ENCODE results near the gene ARID1B. TPM values are rescaled to one million over a fixed set of nuclear protein-coding genes. Genes with fewer than 3 reads are reported as not detected.

Gene ARID1B
- total RNA-seq, 1 donor from 2014 or later, result 248 TPM

GRCh38 chr6:156902782-156903181 lies 125.6 kb downstream of the ARID1B start:
- H3K9me3 Mint-ChIP-seq, result no peaks in the 10 kb centered on the region
- ChIA-PET POLR2A (no interaction called here), CTCF (no interaction called here)
- no peak overlapping the region for H3K27ac Mint-ChIP-seq
- H3K4me3 Mint-ChIP-seq, result no peak overlapping the region
- no peaks in the 10 kb centered on the region for H3K27me3 Mint-ChIP-seq
- TF ChIP-seq, protein P1, sequence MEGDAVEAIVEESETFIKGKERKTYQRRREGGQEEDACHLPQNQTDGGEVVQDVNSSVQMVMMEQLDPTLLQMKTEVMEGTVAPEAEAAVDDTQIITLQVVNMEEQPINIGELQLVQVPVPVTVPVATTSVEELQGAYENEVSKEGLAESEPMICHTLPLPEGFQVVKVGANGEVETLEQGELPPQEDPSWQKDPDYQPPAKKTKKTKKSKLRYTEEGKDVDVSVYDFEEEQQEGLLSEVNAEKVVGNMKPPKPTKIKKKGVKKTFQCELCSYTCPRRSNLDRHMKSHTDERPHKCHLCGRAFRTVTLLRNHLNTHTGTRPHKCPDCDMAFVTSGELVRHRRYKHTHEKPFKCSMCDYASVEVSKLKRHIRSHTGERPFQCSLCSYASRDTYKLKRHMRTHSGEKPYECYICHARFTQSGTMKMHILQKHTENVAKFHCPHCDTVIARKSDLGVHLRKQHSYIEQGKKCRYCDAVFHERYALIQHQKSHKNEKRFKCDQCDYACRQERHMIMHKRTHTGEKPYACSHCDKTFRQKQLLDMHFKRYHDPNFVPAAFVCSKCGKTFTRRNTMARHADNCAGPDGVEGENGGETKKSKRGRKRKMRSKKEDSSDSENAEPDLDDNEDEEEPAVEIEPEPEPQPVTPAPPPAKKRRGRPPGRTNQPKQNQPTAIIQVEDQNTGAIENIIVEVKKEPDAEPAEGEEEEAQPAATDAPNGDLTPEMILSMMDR (IDR thresholded peaks at IDR 0.05), result no peak
- peaks cover 41% of the 10 kb centered on the region for H3K4me1 Mint-ChIP-seq
- DNase-seq (no peak), ATAC-seq (ENCODE audit: low read depth) (no peak)
- peaks cover 42% of the 10 kb centered on the region for H3K36me3 Mint-ChIP-seq (ENCODE audit: low read depth)
- intact Hi-C loops (cut with micrococcal nuclease), result no loop called here

DNA sequence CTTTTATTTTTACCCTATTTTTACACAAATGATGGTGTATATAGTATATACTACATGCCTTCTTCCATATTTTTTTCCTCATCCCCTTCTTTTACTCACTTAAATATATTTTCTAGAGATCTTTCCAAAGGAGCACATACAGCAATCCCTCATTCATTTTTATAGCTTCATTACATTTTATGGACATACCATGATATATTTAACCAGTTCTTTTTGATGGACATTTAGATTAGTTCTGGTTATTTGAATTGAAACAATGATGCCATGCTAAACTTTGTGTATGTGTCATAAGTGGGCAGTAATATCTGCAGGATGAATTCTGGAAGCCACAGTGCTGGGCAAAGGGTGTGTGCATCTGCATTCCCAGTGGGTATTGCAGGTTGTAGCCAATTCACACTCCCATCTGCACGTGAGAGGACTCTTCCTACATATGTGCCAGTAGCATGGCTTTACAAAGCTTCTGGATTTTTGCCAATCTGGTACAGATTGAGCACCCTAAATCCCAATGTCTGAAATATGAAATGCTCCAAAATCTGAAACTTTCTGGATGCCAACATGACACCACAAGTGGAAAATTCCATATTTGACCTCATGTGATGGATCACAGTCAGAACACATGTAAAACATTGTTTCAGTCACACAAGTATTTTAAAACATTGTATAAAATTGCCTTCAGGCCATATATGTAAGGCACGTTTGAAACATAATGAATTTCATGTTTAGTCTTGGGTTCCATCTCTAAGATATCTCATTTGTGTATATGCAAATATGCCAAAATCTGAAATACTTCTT lies 127.2 kb downstream of the ARID1B start:
- no peak for ATAC-seq (ENCODE audit: low read depth)
- Mint-ChIP-seq H3K36me3 (ENCODE audit: low read depth) (peaks cover 48% of the 10 kb centered on the region), H3K4me1 (peaks cover 35% of the 10 kb centered on the region), H3K4me3 (no peak overlapping the region), H3K27ac (no peak overlapping the region), H3K9me3 (no peaks in the 10 kb centered on the region), H3K27me3 (no peaks in the 10 kb centered on the region)
- TF ChIP-seq, protein P1 (IDR thresholded peaks at IDR 0.05), result no peak
- CTCF ChIA-PET, result no interaction called here
- intact Hi-C loops (cut with micrococcal nuclease), result no loop called here
- DNase-seq, result no peak
- POLR2A ChIA-PET, result no interaction called here

GRCh38 chr6:156905801-156906200 lies 128.6 kb downstream of the ARID1B start:
- Mint-ChIP-seq H3K4me1 (peaks cover 34% of the 10 kb centered on the region), H3K9me3 (no peaks in the 10 kb centered on the region), H3K27me3 (no peaks in the 10 kb centered on the region), H3K36me3 (ENCODE audit: low read depth) (peaks cover 53% of the 10 kb centered on the region), H3K27ac (no peak overlapping the region), H3K4me3 (no peak overlapping the region)
- DNase-seq, result no peak
- POLR2A ChIA-PET, result interaction anchor here (0.8 kb wide), 1 partner anchor 116 kb away, joined by 4 read pairs; no protein-coding TSS in a partner anchor
- TF ChIP-seq, protein P1 (IDR thresholded peaks at IDR 0.05), result no peak
- intact Hi-C loops (cut with micrococcal nuclease), result loop anchor here (5.0 kb wide), 1 partner anchor 42 kb away; no protein-coding TSS in a partner anchor
- no peak for ATAC-seq (ENCODE audit: low read depth)
- CTCF ChIA-PET, result no interaction called here

- DNase-seq (no peak), ATAC-seq (ENCODE audit: low read depth) (no peak)
- Mint-ChIP-seq H3K9me3 (no peaks in the 10 kb centered on the region), H3K27ac (no peak overlapping the region), H3K4me3 (no peak overlapping the region), H3K36me3 (ENCODE audit: low read depth) (peaks cover 47% of the 10 kb centered on the region), H3K27me3 (no peaks in the 10 kb centered on the region), H3K4me1 (peaks cover 35% of the 10 kb centered on the region)
- POLR2A ChIA-PET, result no interaction called here
- intact Hi-C loops (cut with micrococcal nuclease), result loop anchor here (5.0 kb wide), 1 partner anchor 41 kb away; no protein-coding TSS in a partner anchor
- CTCF ChIA-PET, result no interaction called here
- TF ChIP-seq, protein P1 (IDR thresholded peaks at IDR 0.05), result no peak
These were observed 129.3 kb downstream of the ARID1B start for GRCh38 chr6:156906451-156906850.

DNA sequence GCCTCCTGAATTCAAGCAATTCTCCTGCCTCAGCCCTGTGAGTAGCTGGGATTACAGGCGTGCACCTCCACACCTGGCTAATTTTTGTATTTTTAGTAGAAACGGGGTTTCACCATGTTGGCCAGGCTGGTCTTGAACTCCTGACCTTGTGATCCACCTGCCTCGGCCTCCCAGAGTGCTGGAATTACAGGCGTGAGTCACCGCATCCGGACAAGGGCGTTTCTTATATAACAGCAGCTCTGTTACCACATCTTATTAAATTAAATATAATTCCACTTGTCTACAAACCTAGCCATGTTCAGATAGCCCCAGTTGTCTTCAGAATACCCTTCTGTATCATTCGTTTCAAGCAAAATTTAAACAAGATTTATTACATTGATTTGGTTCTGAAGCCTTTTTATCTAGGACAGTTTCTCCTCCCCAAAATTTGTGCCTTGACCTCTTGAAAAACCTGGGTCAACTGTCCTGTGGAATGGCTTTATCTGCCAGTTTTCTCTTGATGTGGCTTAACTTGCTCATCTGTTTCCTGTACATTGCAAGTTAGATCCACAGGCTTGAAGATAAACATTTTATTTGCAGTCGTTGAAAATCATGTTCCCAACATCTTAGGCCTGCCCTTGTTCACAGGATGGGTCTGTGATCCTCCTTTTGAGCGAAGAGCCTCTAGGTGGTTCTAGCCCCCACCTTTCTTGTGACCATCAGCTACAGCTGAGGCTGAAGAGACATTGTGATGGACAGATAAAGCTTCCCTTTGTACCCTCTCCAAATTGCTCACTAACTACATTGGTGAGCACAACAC lies 132.2 kb downstream of the ARID1B start:
- DNase-seq (no peak), ATAC-seq (ENCODE audit: low read depth) (no peak)
- H3K4me1 Mint-ChIP-seq, result peaks cover 55% of the 10 kb centered on the region
- no peak overlapping the region for H3K4me3 Mint-ChIP-seq
- CTCF ChIA-PET, result no interaction called here
- peaks cover 35% of the 10 kb centered on the region for H3K36me3 Mint-ChIP-seq (ENCODE audit: low read depth)
- no peaks in the 10 kb centered on the region for H3K27me3 Mint-ChIP-seq
- H3K27ac Mint-ChIP-seq, result no peak overlapping the region
- intact Hi-C loops (cut with micrococcal nuclease), result loop anchor here (5.0 kb wide), 1 partner anchor 38 kb away; no protein-coding TSS in a partner anchor
- TF ChIP-seq, protein P1 (IDR thresholded peaks at IDR 0.05), result no peak
- POLR2A ChIA-PET, result no interaction called here
- H3K9me3 Mint-ChIP-seq, result no peaks in the 10 kb centered on the region
